HepG2 (cell line): Measurements from ENCODE around the gene RPTOR. TPM values are rescaled to one million over a fixed set of nuclear protein-coding genes. Genes with fewer than 3 reads are reported as not detected.

Source experiments
- ATF7-NPFF ChIP-seq: sonication (generic); formaldehyde crosslinking; IDR thresholded peaks from 2 replicates; pipeline ENCODE4 v1.8.1; 2023; ENCODE audit warnings: mild to moderate bottlenecking, low read depth, missing genetic modification reagents, moderate library complexity
- HMG20B ChIP-seq: conservative IDR thresholded peaks from 2 replicates; pipeline ENCODE4 v1.6.1; 2016; ENCODE audit warnings: missing genetic modification reagents, missing compliant biosample characterization
- HNF4A ChIP-seq: sonication (generic); formaldehyde crosslinking; IDR thresholded peaks from 2 replicates; pipeline ENCODE4 v1.4.0; 2020; ENCODE audit warnings: missing genetic modification reagents
- IRF1 ChIP-seq: sonication (generic); formaldehyde crosslinking; IDR thresholded peaks from 2 replicates; pipeline ENCODE4 v1.4.0; 2020; ENCODE audit warnings: low read depth, mild to moderate bottlenecking, missing genetic modification reagents
- IRX3 ChIP-seq: sonication (generic); formaldehyde crosslinking; IDR thresholded peaks from 2 replicates; pipeline ENCODE4 v1.8.1; 2023; ENCODE audit warnings: mild to moderate bottlenecking, low read depth, missing genetic modification reagents, borderline replicate concordance
- ISX ChIP-seq: sonication (generic); formaldehyde crosslinking; conservative IDR thresholded peaks from 2 replicates; pipeline ENCODE4 v1.5.0; 2020; ENCODE audit warnings: missing genetic modification reagents
- KMT2B ChIP-seq: IDR thresholded peaks from 2 replicates; pipeline ENCODE4 v1.6.1; 2016; ENCODE audit warnings: missing genetic modification reagents, missing compliant biosample characterization
- MAFK ChIP-seq, 2 experiments: IDR thresholded peaks in 1 of 2; conservative IDR thresholded peaks in 1 of 2; 2 replicates each; pipeline ENCODE4 v1.6.1; 2011; ENCODE audit warnings: improper control_type of control experiment in 2 of 2, low read length in 2 of 2
- MAZ ChIP-seq, 2 experiments: sonication (generic) in 1 of 2; formaldehyde crosslinking in 1 of 2; IDR thresholded peaks; 2 replicates each; pipeline versions ENCODE4 v1.5.0 to v1.6.1; 2012 to 2020; ENCODE audit warnings: low read depth in 2 of 2, mild to moderate bottlenecking in 2 of 2, borderline replicate concordance in 1 of 2, improper control_type of control experiment in 1 of 2, low read length in 1 of 2, missing genetic modification reagents in 1 of 2, moderate library complexity in 1 of 2
- NAIF1 ChIP-seq: sonication (generic); formaldehyde crosslinking; IDR thresholded peaks from 2 replicates; pipeline ENCODE4 v1.5.0; 2020; ENCODE audit warnings: mild to moderate bottlenecking, missing genetic modification reagents, borderline replicate concordance
- SATB2 ChIP-seq: sonication (generic); formaldehyde crosslinking; IDR thresholded peaks from 2 replicates; pipeline ENCODE4 v1.5.0; 2020; ENCODE audit warnings: missing genetic modification reagents
- SIX1 ChIP-seq: sonication (generic); formaldehyde crosslinking; IDR thresholded peaks from 2 replicates; pipeline ENCODE4 v1.4.0; 2020; ENCODE audit warnings: missing genetic modification reagents, borderline replicate concordance
- SMARCE1 ChIP-seq: fragments of 450-650 bp; IDR thresholded peaks from 2 replicates; pipeline ENCODE4 v1.6.1; 2017; ENCODE audit warnings: borderline replicate concordance
- SOX6 ChIP-seq, 2 experiments: fragments of 450-650 bp in 1 of 2; sonication (generic) in 1 of 2; formaldehyde crosslinking in 1 of 2; IDR thresholded peaks; 2 replicates each; pipeline versions ENCODE4 v1.4.0 to v1.6.1; 2017 to 2020; ENCODE audit warnings: antibody characterized with exemption in 1 of 2, mild to moderate bottlenecking in 1 of 2, missing genetic modification reagents in 1 of 2
- U2AF2 ChIP-seq: fragments of 200-400 bp; formaldehyde crosslinking; IDR thresholded peaks from 2 replicates; pipeline ENCODE4 v1.6.1; 2017; ENCODE audit warnings: low read depth, mild to moderate bottlenecking, low read length
- ZBTB10 ChIP-seq: sonication (generic); formaldehyde crosslinking; IDR thresholded peaks from 2 replicates; pipeline ENCODE4 v1.4.0; 2020; ENCODE audit warnings: missing genetic modification reagents, borderline replicate concordance
- ZEB1 ChIP-seq: IDR thresholded peaks from 2 replicates; pipeline ENCODE4 v1.6.1; 2012; ENCODE audit warnings: mild to moderate bottlenecking, low read depth, inconsistent platforms; ENCODE audit not compliant: insufficient replicate concordance
- ZNF207 ChIP-seq: fragments of 450-650 bp; IDR thresholded peaks from 2 replicates; pipeline ENCODE4 v1.6.1; 2016; ENCODE audit warnings: antibody characterized with exemption, borderline replicate concordance
- ZNF256 ChIP-seq: sonication (generic); formaldehyde crosslinking; conservative IDR thresholded peaks from 2 replicates; pipeline ENCODE4 v1.4.0; 2020; ENCODE audit warnings: missing genetic modification reagents
- ZNF274 ChIP-seq: sonication (generic); formaldehyde crosslinking; IDR thresholded peaks from 2 replicates; pipeline ENCODE4 v1.5.1; 2020; ENCODE audit warnings: mild to moderate bottlenecking, missing genetic modification reagents
- ZNF563 ChIP-seq: sonication (generic); formaldehyde crosslinking; IDR thresholded peaks from 2 replicates; pipeline ENCODE4 v1.8.0; 2022; ENCODE audit warnings: mild to moderate bottlenecking, moderate library complexity, missing genetic modification reagents
- ZSCAN25 ChIP-seq: sonication (generic); formaldehyde crosslinking; IDR thresholded peaks from 2 replicates; pipeline ENCODE4 v1.8.0; 2022; ENCODE audit warnings: mild to moderate bottlenecking, missing genetic modification reagents
- ZZZ3 ChIP-seq: sonication (generic); formaldehyde crosslinking; IDR thresholded peaks from 2 replicates; pipeline ENCODE4 v1.4.0; 2020; ENCODE audit warnings: missing genetic modification reagents, mild to moderate bottlenecking, borderline replicate concordance
- polyA plus RNA-seq, 8 experiments: library from polyadenylated mRNA; depleted of rRNA in 3 of 8; stranded (reverse) in 7 of 8; unstranded in 1 of 8; fragments of >200 nt; fragmentation: Illumina TruSeq in 4 of 8; extraction: Trizol in 4 of 8; gene quantifications; 2 replicates each; pipeline versions ENCODE4 v1.2.1 to v1.2.3, GENCODE V29; 2011 to 2016; ENCODE audit warnings: low read depth in 4 of 8, missing spikeins in 1 of 8, mixed read lengths in 1 of 8; ENCODE audit not compliant: insufficient read depth in 1 of 8
- total RNA-seq, 5 experiments: library from RNA; depleted of rRNA; stranded (reverse); fragments of >200 nt; fragmentation: Illumina TruSeq; extraction: Trizol; gene quantifications; 2 replicates each; pipeline ENCODE4 v1.2.3, GENCODE V29; 2016; ENCODE audit warnings: low read depth in 1 of 5
- TF ChIP-seq, protein P1 (sequence below): sonication (generic); formaldehyde crosslinking; IDR thresholded peaks from 2 replicates; pipeline ENCODE4 v1.5.1; 2020; ENCODE audit warnings: mild to moderate bottlenecking, moderate library complexity, missing genetic modification reagents

RPTOR gene
- total and polyA plus RNA-seq, 2 of the 13 experiments (the other 11 are each of a cell fraction or from before 2014, with no cell fraction given): 6.6 to 25.3 TPM

- no peak for TF ChIP-seq IRF1 (CRISPR knock-in tag)
- no peak for TF ChIP-seq ZNF256 (CRISPR knock-in tag)
- no peak for TF ChIP-seq ZBTB10
- TF ChIP-seq, protein P1, sequence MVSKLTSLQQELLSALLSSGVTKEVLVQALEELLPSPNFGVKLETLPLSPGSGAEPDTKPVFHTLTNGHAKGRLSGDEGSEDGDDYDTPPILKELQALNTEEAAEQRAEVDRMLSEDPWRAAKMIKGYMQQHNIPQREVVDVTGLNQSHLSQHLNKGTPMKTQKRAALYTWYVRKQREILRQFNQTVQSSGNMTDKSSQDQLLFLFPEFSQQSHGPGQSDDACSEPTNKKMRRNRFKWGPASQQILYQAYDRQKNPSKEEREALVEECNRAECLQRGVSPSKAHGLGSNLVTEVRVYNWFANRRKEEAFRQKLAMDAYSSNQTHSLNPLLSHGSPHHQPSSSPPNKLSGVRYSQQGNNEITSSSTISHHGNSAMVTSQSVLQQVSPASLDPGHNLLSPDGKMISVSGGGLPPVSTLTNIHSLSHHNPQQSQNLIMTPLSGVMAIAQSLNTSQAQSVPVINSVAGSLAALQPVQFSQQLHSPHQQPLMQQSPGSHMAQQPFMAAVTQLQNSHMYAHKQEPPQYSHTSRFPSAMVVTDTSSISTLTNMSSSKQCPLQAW (CRISPR knock-in tag): no peak
- TF ChIP-seq IRX3 (CRISPR knock-in tag): no peak
- no peak for TF ChIP-seq U2AF2
- no peak for TF ChIP-seq NAIF1 (CRISPR knock-in tag)
- TF ChIP-seq SATB2: no peak
- peak; percentile 20; the same call in 1 of the 2 replicates for TF ChIP-seq HMG20B
- TF ChIP-seq ISX (CRISPR knock-in tag): no peak
- TF ChIP-seq ZNF207: no peak
- no peak for TF ChIP-seq SOX6 (IDR thresholded peaks at IDR 0.05)
- peak; percentile 93 for TF ChIP-seq SOX6 (CRISPR knock-in tag; IDR thresholded peaks at IDR 0.05)
- TF ChIP-seq MAFK (conservative IDR thresholded peaks at IDR 0.05 in 1 of 2, IDR thresholded peaks at IDR 0.05 in 1 of 2; ENCODE audit: low read length in 2 of 2): no peak
- peak; percentile 86 for TF ChIP-seq HNF4A
- TF ChIP-seq ZZZ3: no peak
- no peak for TF ChIP-seq SMARCE1
- no peak; the same call in 1 of the 2 replicates for TF ChIP-seq SIX1 (CRISPR knock-in tag)
- TF ChIP-seq ATF7-NPFF: no peak
- TF ChIP-seq ZSCAN25 (CRISPR knock-in tag): no peak
- no peak for TF ChIP-seq KMT2B
- TF ChIP-seq MAZ (IDR thresholded peaks at IDR 0.05; ENCODE audit: borderline replicate concordance, low read depth, low read length): no peak
- 0 out of 2 replicates have a peak, but pooled peaks have one; percentile 12 for TF ChIP-seq MAZ (CRISPR knock-in tag; IDR thresholded peaks at IDR 0.05; ENCODE audit: low read depth)
- no peak for TF ChIP-seq ZNF563
- no peak for TF ChIP-seq ZEB1
- TF ChIP-seq ZNF274 (CRISPR knock-in tag): no peak
Measured at GRCh38 chr17:80667462-80668277, 123.0 kb downstream of the RPTOR start (continued).
